IPS DF 4.7 (cell line): Measurements from ENCODE around the gene APOA5.
"Not testable (repeated sequence)": the region's sequence is repeated elsewhere in the genome, so short reads cannot be mapped to it uniquely, and the experiment has no call there.

Source experiments
- DNase-seq: peaks from one replicate; pipeline ENCODE4 v3.0.0-alpha.2; 2013; ENCODE audit warnings: low spot score; ENCODE audit errors: extremely low read depth

Gene APOA5

GRCh38 chr11:116773203-116774097 lies 18.2 kb downstream of the APOA5 start:
- no peak for DNase-seq

- DNase-seq = peak; percentile 53
These were observed 19.1 kb downstream of the APOA5 start, which contains the start of gene BUD13 for GRCh38 chr11:116772443-116773202. Gene BUD13, minus strand, starts transcription at chr11:116772987. Its CDS starts 23 bp downstream, at chr11:116772964.

- DNase-seq = no peak
These were observed 19.7 kb downstream of the APOA5 start for GRCh38 chr11:116771935-116772334.

GRCh38 chr11:116762132-116762531 lies 29.5 kb downstream of the APOA5 start:
- DNase-seq = no peak

- DNase-seq = not testable (repeated sequence)
These were observed 35.6 kb downstream of the APOA5 start for GRCh38 chr11:116756044-116756443.

- DNase-seq = no peak
These were observed 41.5 kb downstream of the APOA5 start for GRCh38 chr11:116750070-116750718.

- no peak for DNase-seq
These were observed 49.6 kb downstream of the APOA5 start for GRCh38 chr11:116742104-116742503.

GRCh38 chr11:116740741-116741140 lies 50.9 kb downstream of the APOA5 start:
- no peak for DNase-seq
